ENCODE measurements around the gene ASB2.

The ASB2 gene, protein sequence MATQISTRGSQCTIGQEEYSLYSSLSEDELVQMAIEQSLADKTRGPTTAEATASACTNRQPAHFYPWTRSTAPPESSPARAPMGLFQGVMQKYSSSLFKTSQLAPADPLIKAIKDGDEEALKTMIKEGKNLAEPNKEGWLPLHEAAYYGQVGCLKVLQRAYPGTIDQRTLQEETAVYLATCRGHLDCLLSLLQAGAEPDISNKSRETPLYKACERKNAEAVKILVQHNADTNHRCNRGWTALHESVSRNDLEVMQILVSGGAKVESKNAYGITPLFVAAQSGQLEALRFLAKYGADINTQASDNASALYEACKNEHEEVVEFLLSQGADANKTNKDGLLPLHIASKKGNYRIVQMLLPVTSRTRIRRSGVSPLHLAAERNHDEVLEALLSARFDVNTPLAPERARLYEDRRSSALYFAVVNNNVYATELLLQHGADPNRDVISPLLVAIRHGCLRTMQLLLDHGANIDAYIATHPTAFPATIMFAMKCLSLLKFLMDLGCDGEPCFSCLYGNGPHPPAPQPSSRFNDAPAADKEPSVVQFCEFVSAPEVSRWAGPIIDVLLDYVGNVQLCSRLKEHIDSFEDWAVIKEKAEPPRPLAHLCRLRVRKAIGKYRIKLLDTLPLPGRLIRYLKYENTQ

DNA sequence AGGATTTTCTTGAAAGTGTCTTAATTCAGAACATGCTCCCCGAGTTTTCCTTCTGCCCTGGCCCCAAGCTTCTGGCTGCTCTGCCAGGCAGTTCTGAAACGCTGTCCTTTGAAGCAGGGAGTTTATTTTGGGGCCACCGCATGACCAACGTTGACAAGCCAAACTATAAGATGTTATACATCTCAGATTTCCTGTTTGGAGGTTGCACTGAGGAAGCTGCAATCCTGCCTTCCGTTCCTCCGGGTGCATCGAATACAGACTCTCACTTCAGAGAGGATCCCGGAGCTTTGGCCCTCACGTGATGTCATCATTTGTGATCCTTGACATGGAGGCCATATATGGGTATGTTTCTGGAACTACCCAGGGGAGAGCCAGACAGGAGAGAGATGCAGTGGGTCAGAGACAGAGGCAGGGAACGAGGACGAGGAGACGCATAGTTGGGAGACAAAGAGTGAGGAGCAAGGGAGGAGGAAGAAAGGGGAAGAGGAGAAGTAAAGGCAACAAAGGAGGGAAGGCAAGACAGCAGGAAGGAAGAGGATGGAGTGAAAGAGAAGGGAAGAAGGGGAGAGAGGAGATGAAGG is at the start of gene ASB2:
Gene ASB2, minus strand, starts transcription at position 94 of the 581 bp plus-strand sequence. CDS start 12,031 bp downstream, outside the sequence.
- no peak for DNase-seq (ENCODE audit: low read depth in 2 of 2)

DNA sequence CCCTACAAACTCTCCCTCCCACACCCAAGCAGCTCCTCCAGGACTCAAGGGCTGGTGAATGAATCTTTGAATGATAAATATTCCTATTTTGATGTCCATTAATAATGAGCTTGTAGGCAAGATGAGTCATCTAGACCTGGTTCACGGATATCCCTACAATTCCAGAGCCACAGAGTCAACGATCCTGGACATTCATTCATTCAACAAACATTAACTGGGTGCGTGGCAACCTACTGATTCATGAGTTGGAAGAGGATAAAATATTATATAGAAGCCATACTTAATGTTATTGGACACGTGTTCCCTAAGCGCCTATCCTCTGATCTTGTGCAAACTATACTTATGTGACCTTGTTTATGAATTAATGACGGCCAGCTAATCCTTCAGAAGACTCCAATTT is 49.4 kb upstream of the ASB2 start:
- no peak for DNase-seq (ENCODE audit: low read depth in 2 of 2)

GRCh38 chr14:94024549-94024948 is 48.2 kb upstream of the ASB2 start:
- DNase-seq (ENCODE audit: low read depth in 2 of 2), result no peak

DNA sequence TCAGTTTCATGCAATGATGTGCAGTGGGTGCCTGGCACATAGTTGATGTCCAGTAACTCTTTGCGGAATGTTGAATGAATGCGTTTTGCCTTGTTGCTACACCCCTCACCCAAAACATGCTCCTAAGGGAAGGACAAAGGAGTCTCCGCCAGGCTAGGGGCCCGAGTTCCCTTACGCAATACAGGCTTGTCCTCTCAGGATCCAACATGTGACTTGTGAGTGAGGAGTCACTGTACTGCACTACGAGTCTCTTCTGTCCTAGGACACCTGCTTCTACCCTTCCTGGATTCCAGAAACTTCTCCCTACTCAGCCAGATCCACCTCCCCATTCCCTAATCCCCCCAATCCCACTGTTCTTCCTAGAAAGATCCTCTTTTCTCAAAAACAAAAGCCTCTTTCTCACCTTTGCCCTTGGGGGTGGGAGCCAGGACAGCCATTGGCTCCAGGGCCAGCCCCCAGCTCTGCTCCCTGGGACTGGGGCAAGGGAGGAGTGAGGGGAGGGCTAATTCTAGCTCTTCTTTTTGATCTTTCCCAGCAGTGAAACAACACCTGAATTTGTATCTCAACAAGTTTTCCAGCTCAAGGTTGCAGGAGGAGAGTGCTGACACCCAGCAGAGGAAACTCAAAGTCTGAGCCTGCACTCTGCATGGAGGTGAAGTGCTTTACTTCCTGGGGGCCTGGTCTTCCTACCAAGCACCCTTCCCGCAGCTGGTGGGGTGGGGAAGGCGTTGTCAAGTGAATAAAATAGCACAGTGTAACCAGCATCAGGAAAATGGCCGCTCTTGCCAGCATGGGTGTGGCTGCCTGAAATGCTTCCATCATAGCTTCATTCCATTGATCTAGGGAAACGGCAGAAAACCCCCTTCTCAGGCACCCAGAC is 46.4 kb upstream of the ASB2 start:
- no peak for DNase-seq (ENCODE audit: low read depth in 2 of 2)

- no peak for DNase-seq (ENCODE audit: low read depth in 2 of 2)
These were observed 45.2 kb upstream of the ASB2 start for GRCh38 chr14:94021416-94022157.

DNA sequence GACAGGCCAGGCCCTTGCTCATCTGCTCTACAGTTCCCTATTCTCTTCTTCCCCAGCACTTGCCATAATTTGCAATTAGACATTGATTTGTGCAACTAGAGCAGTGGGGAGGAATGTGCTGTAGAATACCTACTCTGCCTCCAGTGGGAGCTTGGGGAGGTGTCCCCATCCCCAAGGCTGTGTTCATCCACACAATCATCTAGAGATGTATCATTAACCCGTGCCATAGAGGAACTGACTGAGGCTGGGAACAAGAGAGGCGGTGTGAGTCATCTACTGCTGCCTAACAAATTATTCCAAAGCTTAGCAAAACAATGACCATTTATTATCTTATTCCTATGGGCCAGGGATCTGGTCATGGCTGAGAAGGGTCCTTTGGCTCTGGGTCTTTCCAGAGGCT is 44.6 kb upstream of the ASB2 start:
- no peak for DNase-seq (ENCODE audit: low read depth in 2 of 2)

DNA sequence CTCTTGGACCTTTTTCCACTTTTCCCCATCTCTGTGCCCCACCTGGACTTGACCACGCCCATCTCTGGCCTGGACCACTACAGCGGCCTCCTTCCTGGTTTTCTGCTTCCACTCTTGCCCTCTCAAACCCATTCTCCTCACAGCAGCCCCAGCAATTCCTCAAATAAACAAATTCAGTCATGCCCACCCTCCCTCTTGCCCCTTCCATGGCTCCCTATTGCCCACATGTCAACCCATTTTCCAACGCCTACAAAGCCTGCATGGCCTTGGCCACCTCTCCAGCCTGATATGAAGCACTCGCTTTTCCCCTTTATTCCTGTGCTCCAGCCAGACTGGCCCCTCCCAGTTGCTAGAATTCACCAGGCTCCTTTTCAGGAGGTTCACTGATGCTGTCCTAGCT is 43.9 kb upstream of the ASB2 start:
- DNase-seq (ENCODE audit: low read depth in 2 of 2), result no peak

GRCh38 chr14:94019329-94019728 is 43.0 kb upstream of the ASB2 start:
- no peak for DNase-seq (ENCODE audit: low read depth in 2 of 2)

DNA sequence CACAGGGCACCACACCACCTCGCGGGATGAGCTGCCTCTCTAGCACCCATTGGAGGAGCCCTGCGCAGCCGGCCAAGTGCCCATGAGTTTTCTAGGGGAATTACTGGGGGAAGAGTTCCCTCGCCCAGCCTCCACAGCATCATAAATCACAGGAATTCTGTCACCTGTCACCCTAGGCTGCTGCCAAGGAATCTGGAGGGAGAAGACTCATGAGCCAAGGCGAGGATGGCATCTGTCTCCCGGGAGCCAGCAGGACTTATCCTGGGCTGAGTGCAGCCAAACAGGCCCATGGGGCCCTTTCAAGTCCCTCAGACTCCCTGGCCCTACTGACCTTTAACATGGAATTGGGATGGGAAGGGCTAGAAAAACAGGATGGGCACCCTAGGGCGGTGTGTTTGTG is 41.9 kb upstream of the ASB2 start:
- DNase-seq (ENCODE audit: low read depth in 2 of 2), result no peak

DNA sequence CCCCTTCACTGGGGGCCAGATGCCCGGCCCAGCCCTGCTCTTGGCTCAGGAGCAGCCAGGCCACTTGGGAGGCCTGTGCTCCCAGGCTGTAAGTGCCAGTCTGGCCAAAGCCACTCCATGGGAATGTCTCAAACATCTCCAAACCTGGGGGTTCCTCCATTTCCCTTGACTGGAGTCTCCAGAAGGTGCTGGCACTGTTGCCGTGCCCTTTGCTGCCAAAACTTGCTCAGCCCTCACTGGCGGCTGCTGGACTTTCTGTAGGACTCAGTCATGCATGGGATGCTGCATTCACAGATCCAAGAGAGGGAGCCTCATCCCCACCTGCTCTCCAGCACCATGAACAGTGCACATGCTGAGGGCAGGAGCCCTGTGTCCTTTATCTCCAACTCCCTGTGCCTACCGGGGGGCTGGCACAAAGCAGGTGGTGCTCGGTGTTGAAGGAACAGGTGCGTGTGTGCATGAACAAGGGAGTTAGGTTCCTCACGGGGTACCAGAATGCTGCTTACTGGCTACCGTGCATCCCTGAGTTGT is 40.1 kb upstream of the ASB2 start:
- DNase-seq (ENCODE audit: low read depth in 2 of 2), result no peak

- DNase-seq (ENCODE audit: low read depth in 2 of 2), result no peak
These were observed 38.9 kb upstream of the ASB2 start for GRCh38 chr14:94015223-94015622.

GRCh38 chr14:94014382-94014781 is 38.0 kb upstream of the ASB2 start:
- no peak for DNase-seq (ENCODE audit: low read depth in 2 of 2)

DNA sequence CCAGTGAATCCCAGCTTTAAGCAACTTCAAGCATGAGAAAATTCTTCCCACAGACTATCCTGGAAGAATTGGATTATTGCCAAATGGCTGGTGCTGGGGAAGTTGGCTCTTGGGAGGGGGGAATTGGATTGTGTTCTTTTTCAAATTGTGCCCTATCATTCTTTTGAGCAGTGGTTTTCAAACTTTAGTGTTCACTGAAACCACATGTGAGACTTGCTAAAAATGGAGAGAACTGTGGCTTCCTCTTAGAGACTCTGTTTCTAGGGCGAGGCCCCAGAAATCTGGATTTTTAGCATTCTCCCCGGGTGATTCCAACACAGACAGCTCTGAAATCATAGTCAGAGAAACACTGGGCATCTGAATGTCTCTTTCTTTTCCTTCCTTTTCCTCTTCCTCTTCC is 35.4 kb upstream of the ASB2 start:
- no peak for DNase-seq (ENCODE audit: low read depth in 2 of 2)

DNA sequence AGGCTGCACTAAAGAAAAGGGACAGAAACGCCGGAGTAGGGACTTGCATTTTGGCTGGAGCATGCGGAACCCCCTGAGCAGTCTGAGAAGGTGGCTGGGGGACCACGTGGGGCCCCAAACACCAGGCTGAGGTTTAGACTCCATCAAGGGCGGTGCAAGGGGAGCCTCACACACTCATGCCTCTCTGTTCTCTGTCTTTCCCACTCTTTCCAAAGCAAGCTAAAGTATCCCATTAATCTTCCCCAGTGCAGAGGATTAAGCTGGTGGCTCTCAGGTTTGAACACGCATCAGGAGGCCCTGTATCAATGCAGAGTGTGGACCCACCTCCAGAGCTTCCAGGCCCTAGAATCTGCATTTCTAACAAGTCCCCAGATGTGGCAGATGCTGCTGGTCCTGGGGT is 34.3 kb upstream of the ASB2 start:
- no peak for DNase-seq (ENCODE audit: low read depth in 2 of 2)

- DNase-seq (ENCODE audit: low read depth in 2 of 2), result no peak
These were observed 33.4 kb upstream of the ASB2 start for GRCh38 chr14:94009767-94010166.

DNA sequence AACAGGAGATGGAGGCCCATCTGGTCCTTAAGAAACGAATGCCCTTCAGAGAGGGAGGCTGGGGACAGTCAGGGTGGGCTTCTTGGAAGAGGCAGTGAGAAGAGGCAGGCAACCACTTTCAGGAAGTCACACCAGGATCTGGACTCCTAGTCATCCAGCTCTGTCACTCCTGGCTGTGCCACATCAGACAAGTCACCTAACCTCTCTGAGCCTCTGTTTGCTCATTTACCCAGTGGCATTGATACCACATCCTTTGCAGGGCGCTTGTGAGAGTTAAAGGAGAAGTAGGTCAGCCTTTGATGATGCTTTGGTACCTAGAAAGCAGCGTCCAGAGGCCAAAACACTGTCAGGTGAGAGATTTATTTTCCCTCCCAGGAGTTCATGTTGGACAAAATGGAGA is 31.9 kb upstream of the ASB2 start:
- no peak for DNase-seq (ENCODE audit: low read depth in 2 of 2)

GRCh38 chr14:94005324-94006073 is 29.1 kb upstream of the ASB2 start:
- DNase-seq (ENCODE audit: low read depth in 2 of 2), result no peak

GRCh38 chr14:94004015-94004414 is 27.6 kb upstream of the ASB2 start:
- no peak for DNase-seq (ENCODE audit: low read depth in 2 of 2)

DNA sequence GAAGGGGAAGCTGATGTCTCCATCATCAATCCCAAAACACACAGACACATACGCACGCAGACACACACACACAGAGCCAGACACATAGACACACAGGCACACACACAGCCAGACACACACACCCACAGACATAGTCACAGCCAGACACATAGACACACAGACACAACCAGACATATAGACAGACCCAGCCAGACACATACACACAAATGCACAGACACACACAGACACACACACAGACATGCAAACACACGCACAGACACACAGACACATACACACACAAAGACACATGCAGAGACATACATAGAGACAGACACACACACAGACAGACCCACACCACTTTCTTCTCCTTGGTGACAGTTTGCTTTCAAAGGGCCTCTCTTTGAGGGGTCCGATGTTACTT is 27.0 kb upstream of the ASB2 start:
- no peak for DNase-seq (ENCODE audit: low read depth in 2 of 2)

Data from stimulated activated CD4-positive, alpha-beta T cell treated with anti-CD3 and anti-CD28 coated beads, Interleukin-1b, Interleukin-23, amount 100 ng/mL, for 1 hour (primary cell).